GM19025 (cell line): ENCODE results near the gene HS3ST4.
"Not testable (repeated sequence)": the region's sequence is repeated elsewhere in the genome, so short reads cannot be mapped to it uniquely, and the experiment has no call there.

Experiments used
- ATAC-seq: cut with Tn5 transposase; IDR thresholded peaks from one replicate; pipeline ENCODE4 v1.9.1; 2021; ENCODE audit warnings: mild to moderate bottlenecking, low read depth, moderate library complexity; ENCODE audit not compliant: unreplicated experiment

The HS3ST4 gene

DNA sequence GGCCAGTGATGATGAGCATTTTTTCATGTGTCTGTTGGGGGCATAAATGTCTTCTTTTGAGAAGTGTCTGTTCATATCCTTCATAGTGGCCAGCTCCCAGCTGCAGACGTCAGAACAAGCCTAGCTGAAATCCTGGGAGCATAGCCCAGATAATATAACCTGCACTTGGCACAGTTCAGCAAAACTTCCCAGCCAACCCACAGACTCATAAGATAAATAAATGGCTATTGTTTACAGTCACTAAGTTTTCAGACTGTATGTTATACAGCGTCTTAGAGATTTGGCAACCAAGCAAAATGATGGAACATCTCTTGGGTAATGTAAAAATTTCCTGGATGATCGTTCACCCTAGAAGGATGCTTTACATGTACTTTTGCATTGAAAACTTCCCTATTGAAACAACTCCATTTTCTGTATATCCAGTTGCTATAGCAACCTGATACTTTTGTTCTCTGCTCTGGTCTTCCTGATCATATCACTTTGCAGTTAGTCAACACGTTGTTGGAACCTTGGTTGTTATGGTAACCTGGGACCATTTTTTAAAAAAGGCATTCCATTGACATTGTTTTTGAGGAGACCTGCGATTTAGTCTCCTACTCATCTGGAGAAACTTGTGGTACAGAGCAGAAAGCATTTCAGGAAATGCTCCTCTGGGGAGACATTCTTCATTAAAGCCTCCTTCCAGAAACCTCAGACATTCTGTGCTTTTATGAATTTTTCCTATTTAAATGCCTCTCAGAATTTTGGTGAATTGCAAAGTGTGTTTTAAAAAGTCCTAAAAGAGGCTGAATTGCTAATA, 378.7 kb downstream of the HS3ST4 start:
- no peak for ATAC-seq

- no peak for ATAC-seq
These were observed 379.5 kb downstream of the HS3ST4 start for GRCh38 chr16:26071101-26071866.

GRCh38 chr16:26078716-26079355, 387.1 kb downstream of the HS3ST4 start:
- ATAC-seq = no peak

DNA sequence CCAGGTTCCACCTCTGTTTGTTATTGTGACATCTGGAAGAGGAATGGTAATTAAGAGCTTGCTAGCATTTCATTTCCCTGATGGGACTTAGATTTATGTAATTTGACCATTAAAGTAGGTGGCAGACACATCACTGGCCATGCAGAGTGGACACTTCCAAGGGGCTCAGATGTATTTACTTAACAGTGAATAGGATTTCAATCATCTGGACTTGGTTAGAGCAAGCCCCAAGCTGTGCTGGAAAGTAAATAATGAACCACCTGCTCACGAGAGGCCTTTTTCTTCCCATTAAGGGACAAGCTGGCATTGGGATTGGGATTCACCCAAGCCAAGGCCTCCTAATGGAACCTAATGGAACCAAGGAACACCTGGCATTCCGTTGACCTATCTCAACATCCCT, 395.3 kb downstream of the HS3ST4 start:
- no peak for ATAC-seq

DNA sequence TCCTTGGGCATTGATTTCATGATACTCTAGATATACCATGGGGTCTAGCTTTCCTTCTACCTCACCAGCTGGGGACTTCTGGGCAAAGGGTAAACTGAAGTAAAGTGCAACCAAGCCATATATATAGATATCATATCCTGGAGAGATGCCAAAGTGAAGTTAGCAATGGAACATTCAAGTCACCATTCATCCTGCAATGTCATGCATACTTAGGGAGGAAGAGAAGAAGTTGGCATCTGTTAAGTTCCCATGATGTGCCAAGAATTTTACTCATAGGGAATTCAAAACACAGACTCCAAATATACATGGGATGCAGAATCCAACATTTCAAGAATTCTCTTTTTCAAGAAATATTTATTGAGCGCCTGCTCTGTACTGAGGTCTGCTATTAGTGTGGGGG, 399.8 kb downstream of the HS3ST4 start:
- ATAC-seq = no peak

- not testable (repeated sequence) for ATAC-seq
These were observed 406.4 kb downstream of the HS3ST4 start for GRCh38 chr16:26098206-26098605.

DNA sequence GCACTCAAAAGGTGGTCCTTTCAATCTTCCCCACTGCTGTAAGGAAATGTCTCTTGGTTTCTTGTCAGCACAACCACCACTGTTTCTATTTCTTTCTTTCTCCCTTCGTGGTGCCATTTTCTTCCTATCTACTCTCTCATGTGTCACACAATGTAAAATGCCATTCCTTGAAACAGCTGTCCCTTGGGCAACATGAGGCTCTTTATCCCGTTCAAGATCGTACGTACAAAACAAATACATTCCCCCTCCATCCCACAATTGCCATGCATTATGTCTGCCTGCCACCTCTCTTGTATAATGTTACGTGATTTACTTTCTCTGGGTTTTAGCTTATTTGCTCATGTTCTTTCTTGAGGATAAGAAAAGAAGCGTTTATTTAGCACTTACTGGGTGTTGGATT, 410.6 kb downstream of the HS3ST4 start:
- no peak for ATAC-seq

DNA sequence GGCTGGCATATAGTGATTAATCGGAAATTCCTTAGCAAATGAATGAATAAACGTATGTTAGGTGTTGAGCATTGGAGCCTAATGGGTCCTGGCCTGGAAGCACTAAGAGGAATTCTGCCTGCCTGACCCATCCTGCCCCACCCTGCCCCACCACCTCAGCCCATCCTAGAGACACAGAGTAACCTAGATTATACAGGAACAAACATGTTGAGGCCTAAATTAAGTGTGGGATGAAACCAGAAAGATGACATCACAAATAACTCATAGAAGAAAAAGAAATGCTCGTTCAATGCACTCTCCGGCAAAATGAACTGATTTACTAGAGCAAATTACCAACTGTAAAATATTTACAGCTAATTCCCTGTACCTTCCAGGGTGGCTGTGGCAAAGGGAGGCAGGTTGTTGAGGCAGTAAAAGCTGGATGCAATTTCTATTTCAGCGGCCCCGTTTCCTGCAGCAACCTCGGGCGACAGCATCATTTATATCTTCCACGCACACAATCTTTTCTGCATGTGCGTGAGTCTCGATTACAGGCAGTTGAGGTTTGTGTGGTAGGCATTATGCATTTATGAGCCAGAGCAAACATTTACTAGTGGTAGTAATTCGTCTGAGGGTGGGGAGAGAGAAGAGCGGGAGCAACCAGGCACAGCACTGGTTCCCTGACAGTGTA, 417.2 kb downstream of the HS3ST4 start:
- no peak for ATAC-seq

GRCh38 chr16:26111900-26112299, 420.1 kb downstream of the HS3ST4 start:
- ATAC-seq = no peak

GRCh38 chr16:26118575-26118974, 426.8 kb downstream of the HS3ST4 start:
- no peak for ATAC-seq

GRCh38 chr16:26120729-26121128, 429.0 kb downstream of the HS3ST4 start:
- no peak for ATAC-seq

DNA sequence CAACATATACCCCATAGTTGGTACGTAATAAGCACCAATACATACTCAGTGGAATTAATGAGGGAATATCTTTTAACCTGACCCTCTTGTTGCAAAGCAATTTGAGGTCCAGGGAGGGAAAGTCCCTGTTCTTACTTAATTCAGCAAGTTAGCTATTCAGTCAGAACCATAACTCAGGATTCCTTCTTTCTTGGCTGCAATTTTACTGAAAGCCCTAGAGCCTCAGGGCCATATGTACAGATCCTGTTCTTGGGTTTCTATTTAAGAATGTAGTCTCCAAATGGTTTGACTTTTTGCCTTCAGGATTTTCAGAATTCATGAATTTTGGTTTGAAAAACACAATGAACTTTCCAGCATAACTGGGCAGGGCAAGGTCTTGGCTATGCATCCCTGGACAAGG, 436.5 kb downstream of the HS3ST4 start:
- no peak for ATAC-seq

- no peak for ATAC-seq
These were observed 438.2 kb downstream of the HS3ST4 start for GRCh38 chr16:26129997-26130396.

- ATAC-seq = no peak
These were observed 441.8 kb downstream of the HS3ST4 start for GRCh38 chr16:26133416-26134093.

- ATAC-seq = no peak
These were observed 442.8 kb downstream of the HS3ST4 start for GRCh38 chr16:26134588-26134987.

DNA sequence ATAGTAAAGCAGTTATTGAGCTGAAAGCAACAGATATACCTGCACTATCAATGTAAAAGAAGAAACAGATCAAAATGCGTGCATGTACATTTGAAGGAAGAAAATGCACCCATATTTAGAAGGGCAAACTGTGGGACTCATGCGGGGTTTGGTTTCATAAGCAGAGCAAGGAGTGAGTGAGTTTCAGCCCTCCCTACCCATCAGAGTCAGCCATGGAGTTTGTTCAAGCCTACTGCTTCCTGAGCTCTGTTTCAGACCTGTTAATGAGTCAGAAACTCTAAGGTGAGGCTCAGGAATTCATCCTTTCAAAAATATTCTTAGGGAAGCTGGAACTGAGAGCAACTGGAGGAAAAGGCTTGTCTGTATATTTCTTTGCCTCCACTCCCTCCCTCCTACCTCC, 446.2 kb downstream of the HS3ST4 start:
- no peak for ATAC-seq

DNA sequence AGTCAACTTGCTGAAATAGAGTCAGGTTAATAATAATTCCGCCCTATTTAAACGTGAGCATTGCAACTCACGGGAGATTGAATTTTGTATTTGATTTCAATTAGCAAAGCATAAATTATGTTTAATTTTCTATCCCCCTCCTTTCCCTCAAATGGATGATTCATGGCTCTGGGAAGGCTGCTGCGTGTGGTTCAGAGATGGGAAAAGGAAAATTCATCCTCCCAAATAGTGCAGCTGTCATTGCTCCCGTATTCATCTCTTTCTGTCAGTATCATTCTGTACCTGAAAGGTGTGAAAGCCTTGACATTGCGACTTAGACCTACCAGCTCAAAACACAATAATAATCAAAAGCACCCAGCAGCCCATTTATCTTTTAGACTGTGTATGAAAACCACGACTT, 447.3 kb downstream of the HS3ST4 start:
- no peak for ATAC-seq

DNA sequence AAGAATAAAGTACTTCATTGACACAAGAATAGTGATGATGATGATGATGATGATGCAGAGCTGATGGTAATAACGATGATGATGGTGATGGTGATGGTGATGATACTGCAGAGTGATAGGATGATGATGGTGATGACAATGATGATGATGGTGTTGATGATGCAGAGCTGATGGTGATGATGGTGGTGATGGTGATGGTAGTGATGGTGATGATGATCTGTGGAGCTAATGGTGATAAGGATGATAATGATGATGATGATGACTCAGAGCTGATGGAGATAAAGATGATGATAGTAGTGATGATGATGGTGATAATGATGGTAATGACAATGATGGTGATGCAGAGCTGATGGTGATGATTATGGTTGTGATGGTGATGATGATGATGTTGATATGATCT, 448.1 kb downstream of the HS3ST4 start:
- ATAC-seq = no peak

DNA sequence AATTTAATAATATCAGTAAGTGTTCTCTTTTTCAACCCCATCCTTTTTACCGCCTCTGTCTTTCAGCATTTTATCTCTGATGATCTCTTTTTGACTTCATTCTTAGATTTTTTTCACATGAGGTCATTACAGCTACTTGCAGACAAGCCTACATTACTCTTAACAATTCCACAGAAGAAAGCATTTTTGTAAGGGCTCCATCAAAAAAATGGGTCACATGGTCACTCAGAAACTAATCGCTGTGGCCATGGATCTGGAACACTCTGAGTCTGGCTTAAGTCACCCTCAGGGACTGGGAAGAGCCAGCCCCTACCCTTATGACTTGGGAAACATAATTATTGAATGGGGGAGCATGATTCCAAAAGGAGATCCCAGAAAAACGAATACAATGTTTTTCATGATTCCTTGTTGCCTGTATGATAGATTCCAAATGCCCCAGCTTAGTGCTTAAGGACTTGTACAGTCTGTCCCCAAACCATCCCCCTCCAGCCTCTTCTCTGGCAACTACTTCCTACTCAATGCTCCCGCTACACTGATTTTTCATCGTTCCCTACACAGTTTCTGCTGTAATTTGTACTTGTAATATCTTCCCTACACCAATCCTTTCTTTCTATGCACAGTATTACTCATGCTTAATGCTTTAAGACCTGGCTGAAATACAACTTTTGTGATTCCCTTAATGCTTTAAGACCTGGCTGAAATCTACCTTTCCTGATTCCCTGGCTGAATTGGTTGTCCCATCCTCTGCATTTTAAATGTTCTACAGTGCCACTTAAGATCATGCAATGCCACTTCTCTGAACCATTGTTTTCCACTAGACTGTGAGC, 457.8 kb downstream of the HS3ST4 start:
- ATAC-seq = no peak

DNA sequence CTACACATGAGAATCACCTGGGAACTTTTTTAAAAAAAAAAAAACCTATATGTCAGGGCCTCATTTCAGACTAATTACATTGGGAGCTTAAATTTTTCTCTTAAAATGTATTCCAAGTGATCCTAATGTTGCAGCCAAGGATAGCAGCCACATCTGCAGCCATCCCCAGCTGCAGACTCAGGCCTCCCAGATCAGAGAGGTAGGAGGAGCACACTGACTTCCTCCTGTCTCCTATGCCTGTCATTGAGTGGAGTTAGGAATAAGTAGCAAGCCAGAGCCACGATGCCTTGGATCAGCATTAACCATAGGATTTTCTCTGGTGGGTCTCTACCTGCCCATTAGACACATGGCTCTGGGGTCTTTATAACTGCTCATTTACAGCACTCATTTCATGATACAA, 463.5 kb downstream of the HS3ST4 start:
- ATAC-seq = no peak
